T47D (cell line): ENCODE data around the gene PHLDA2.

Experiments used
- DNase-seq, 2 experiments: peaks; one replicate each; pipeline versions ENCODE4 v3.0.0 to v3.0.0-alpha.2; 2011 to 2012; ENCODE audit warnings: low read depth in 1 of 2, low spot score in 1 of 2
- JUND ChIP-seq: IDR thresholded peaks from 2 replicates; pipeline ENCODE4 v1.6.1; 2012; ENCODE audit warnings: low read depth
- in situ Hi-C: cut with HindIII; loops from 2 replicates; pipeline ENCODE4 v1.10.0; 2016; ENCODE audit warnings: low sequenced_read_pairs, low pct_unique_long_range_greater_than_20kb

Gene PHLDA2

GRCh38 chr11:2885017-2885677 is 44.1 kb downstream of the PHLDA2 start:
- no peak for TF ChIP-seq JUND
- DNase-seq, result peak; percentile 61 to 66
- in situ Hi-C loops, result no loop called here

- peak in 1 of 2 experiments; percentile 47 for DNase-seq
- no peak for TF ChIP-seq JUND
- in situ Hi-C loops, result no loop called here
These were observed 45.0 kb downstream of the PHLDA2 start for GRCh38 chr11:2883979-2884815.

GRCh38 chr11:2883640-2883978 is 45.6 kb downstream of the PHLDA2 start:
- no peak for DNase-seq
- no peak for TF ChIP-seq JUND
- in situ Hi-C loops, result no loop called here

GRCh38 chr11:2882396-2883110 is 46.7 kb downstream of the PHLDA2 start:
- TF ChIP-seq JUND, result no peak
- in situ Hi-C loops, result no loop called here
- no peak for DNase-seq

- DNase-seq, result no peak
- in situ Hi-C loops, result no loop called here
- TF ChIP-seq JUND, result no peak
These were observed 47.2 kb downstream of the PHLDA2 start for GRCh38 chr11:2881981-2882375.

- no peak for TF ChIP-seq JUND
- in situ Hi-C loops, result no loop called here
- no peak for DNase-seq
These were observed 47.9 kb downstream of the PHLDA2 start for GRCh38 chr11:2881076-2881980.

- no peak for DNase-seq
- no peak for TF ChIP-seq JUND
- in situ Hi-C loops, result no loop called here
These were observed 48.6 kb downstream of the PHLDA2 start for GRCh38 chr11:2880646-2881045.

GRCh38 chr11:2878782-2879181 is 50.4 kb downstream of the PHLDA2 start:
- TF ChIP-seq JUND, result no peak
- in situ Hi-C loops, result no loop called here
- no peak for DNase-seq
